Endothelial cell of umbilical vein (primary cell): ENCODE measurements around the gene FTCDNL1. TPM values are rescaled to one million over a fixed set of nuclear protein-coding genes. Genes with fewer than 3 reads are reported as not detected.

Source experiments
- BruUV-seq: library from RNA; stranded (reverse); fragments of 400-500 nt; replicated peaks from 2 replicates; lab custom pipeline; 2021; lab: Mats Ljungman, UMichigan
- CTCF ChIA-PET: fragments of 300-600, 350-600 bp; sonication (Branson Sonifier 250); formaldehyde crosslinking; loops from one replicate; lab custom pipeline; 2021; ENCODE audit warnings: antibody characterized with exemption, inconsistent platforms; lab: Charles Lee
- POLR2A ChIA-PET: fragments of 300-600, 350-600 bp; sonication (Branson Sonifier 250); formaldehyde crosslinking; loops from one replicate; lab custom pipeline; 2021; ENCODE audit warnings: antibody characterized with exemption, inconsistent platforms; lab: Charles Lee
- DNase-seq: peaks from one replicate; pipeline ENCODE4 v3.0.0-alpha.2; 2011; ENCODE audit warnings: low read depth, low spot score
- FAIRE-seq: peaks from 2 replicates; lab custom pipeline; 2011; peaks lifted over from hg19 to GRCh38; lab: Jason Lieb, UNC
- H2AFZ ChIP-seq: 2 replicates; pipeline ENCODE4 v1.6.0; 2012; ENCODE audit warnings: low read depth, low read length, control low read depth, inconsistent platforms
- H3K27ac ChIP-seq: 2 replicates; pipeline ENCODE4 v1.5.1; 2011; ENCODE audit warnings: low read depth, mild to moderate bottlenecking, control low read depth, low read length, moderate library complexity; ENCODE audit not compliant: insufficient read depth
- H3K27me3 ChIP-seq, 2 experiments: 2 replicates each; pipeline versions ENCODE4 v1.6.0 to v1.6.1; 2011; ENCODE audit warnings: low read length in 2 of 2, mixed read lengths in 1 of 2; ENCODE audit not compliant: control insufficient read depth in 2 of 2, insufficient read depth in 2 of 2
- H3K36me3 ChIP-seq, 2 experiments: 2 replicates in 1 of 2; 3 replicates in 1 of 2; pipeline ENCODE4 v1.5.1; 2011; ENCODE audit warnings: low read length in 2 of 2, mild to moderate bottlenecking in 1 of 2, moderate library complexity in 1 of 2; ENCODE audit not compliant: control insufficient read depth in 2 of 2, insufficient read depth in 2 of 2; ENCODE audit errors: extremely low read depth in 1 of 2
- H3K4me1 ChIP-seq: 3 replicates; pipeline ENCODE4 v1.5.1; 2011; ENCODE audit warnings: mild to moderate bottlenecking, low read length; ENCODE audit not compliant: control insufficient read depth, insufficient read depth; ENCODE audit errors: extremely low read depth
- H3K4me2 ChIP-seq: 2 replicates; pipeline ENCODE4 v1.6.1; 2011; ENCODE audit warnings: low read length, control low read depth, mixed read lengths; ENCODE audit not compliant: insufficient read depth
- H3K4me3 ChIP-seq, 3 experiments: fragments of 200-600 bp in 1 of 3; sonication (generic), shearing (Covaris generic) in 1 of 3; replicated peaks in 1 of 3; 2 replicates each; pipeline ENCODE4 v1.5.1; 2011 to 2016; ENCODE audit warnings: control low read depth in 3 of 3, low read length in 3 of 3, mild to moderate bottlenecking in 2 of 3, inconsistent platforms in 1 of 3, low read depth in 1 of 3, moderate library complexity in 1 of 3; ENCODE audit not compliant: insufficient read depth in 1 of 3
- H3K79me2 ChIP-seq: 2 replicates; pipeline ENCODE4 v1.6.0; 2012; ENCODE audit warnings: low read length, inconsistent platforms; ENCODE audit not compliant: control insufficient read depth, insufficient read depth
- H3K9ac ChIP-seq: replicated peaks from 2 replicates; pipeline ENCODE3; 2011; ENCODE audit warnings: low read length, control low read depth; ENCODE audit not compliant: insufficient read depth; ENCODE audit errors: extremely low read depth
- H3K9me1 ChIP-seq: replicated peaks from 3 replicates; pipeline ENCODE4 v1.6.0; 2011; ENCODE audit warnings: mild to moderate bottlenecking, low read length; ENCODE audit not compliant: control insufficient read depth, insufficient read depth; ENCODE audit errors: extremely low read depth
- H3K9me3 ChIP-seq: replicated peaks from 2 replicates; pipeline ENCODE4 v1.5.1; 2012; ENCODE audit warnings: low read length, inconsistent platforms; ENCODE audit not compliant: control insufficient read depth, insufficient read depth
- H4K20me1 ChIP-seq: replicated peaks from 2 replicates; pipeline ENCODE3; 2011; ENCODE audit warnings: mild to moderate bottlenecking, low read length; ENCODE audit not compliant: control insufficient read depth, insufficient read depth; ENCODE audit errors: extremely low read depth
- CTCF ChIP-seq, 2 donors: IDR thresholded peaks; 1 replicate in 1 of 2; 2 replicates in 1 of 2; pipeline ENCODE4 v1.5.1; 2011; ENCODE audit warnings: low read length in 2 of 2, mild to moderate bottlenecking in 2 of 2, moderate library complexity in 2 of 2, control low read depth in 1 of 2, inconsistent platforms in 1 of 2, low read depth in 1 of 2; ENCODE audit not compliant: insufficient read depth in 1 of 2; ENCODE audit errors: extremely low read depth in 1 of 2
- EZH2 ChIP-seq: IDR thresholded peaks from 2 replicates; pipeline ENCODE4 v1.6.1; 2012; ENCODE audit warnings: borderline replicate concordance, low read depth, mild to moderate bottlenecking, moderate library complexity, low read length, inconsistent platforms; ENCODE audit not compliant: severe bottlenecking
- FOS ChIP-seq: IDR thresholded peaks from 2 replicates; pipeline ENCODE4 v1.6.1; 2011; ENCODE audit warnings: mild to moderate bottlenecking, low read length, moderate library complexity, borderline replicate concordance; ENCODE audit not compliant: insufficient read depth
- GATA2 ChIP-seq: IDR thresholded peaks from 2 replicates; pipeline ENCODE4 v1.7.0; 2011; ENCODE audit warnings: low read depth, mild to moderate bottlenecking, moderate library complexity, mixed read lengths, low read length; ENCODE audit not compliant: insufficient read length, insufficient read depth
- JUN ChIP-seq: IDR thresholded peaks from 2 replicates; pipeline ENCODE4 v1.6.1; 2011; ENCODE audit warnings: borderline replicate concordance, low read depth; ENCODE audit not compliant: insufficient read length, insufficient read depth
- MAX ChIP-seq: IDR thresholded peaks from 2 replicates; pipeline ENCODE4 v1.6.1; 2011; ENCODE audit not compliant: insufficient read depth, insufficient read length
- MYC ChIP-seq: IDR thresholded peaks from one replicate; pipeline ENCODE4 v1.6.1; 2011; ENCODE audit warnings: mild to moderate bottlenecking, low read depth, low read length
- POLR2A ChIP-seq: IDR thresholded peaks from 2 replicates; pipeline ENCODE4 v1.6.1; 2012; ENCODE audit warnings: low read depth, mild to moderate bottlenecking, control low read depth, low read length
- POLR2AphosphoS5 ChIP-seq: IDR thresholded peaks from 2 replicates; pipeline ENCODE4 v1.6.1; 2012; ENCODE audit warnings: low read depth, mild to moderate bottlenecking, control low read depth, low read length, moderate library complexity; ENCODE audit not compliant: insufficient read depth
- dilution Hi-C: fragments of 300-500 bp; cut with MboI; formaldehyde crosslinking; loops from one replicate; pipeline ENCODE4 v1.15.0; 2019; ENCODE audit warnings: low sequenced_read_pairs; ENCODE audit not compliant: extremely low pct_ligation_motif_present
- intact Hi-C: fragments of 100-400 bp; cut with micrococcal nuclease; formaldehyde crosslinking; loops from one replicate; pipeline ENCODE4 v1.10.0; 2022
- polyA plus RNA-seq, 4 experiments: library from polyadenylated mRNA; depleted of rRNA in 3 of 4; stranded (reverse) in 3 of 4; unstranded in 1 of 4; fragments of >200 nt; gene quantifications; 2 replicates each; pipeline versions ENCODE4 v1.2.1 to v1.2.3, GENCODE V29; 2011 to 2012; ENCODE audit warnings: missing spikeins in 1 of 4
- total RNA-seq: library from RNA; stranded (reverse); gene quantifications from 2 replicates; pipeline ENCODE4 v1.2.3, GENCODE V29; 2021

Gene FTCDNL1
- total and polyA plus RNA-seq, 2 donors (not counting 3 experiments of a cell fraction or from before 2014, with no cell fraction given), result 0.19 to 0.27 TPM

- Histone ChIP-seq H3K27ac (no peak overlapping the region), H3K9me1 (no peaks in the 10 kb centered on the region), H3K27me3 (no peaks in the 10 kb centered on the region), H4K20me1 (no peaks in the 10 kb centered on the region), H3K4me1 (no peaks in the 10 kb centered on the region), H2AFZ (no peak overlapping the region), H3K9me3 (no peaks in the 10 kb centered on the region), H3K36me3 (no peaks in the 10 kb centered on the region), H3K9ac (no peak overlapping the region), H3K4me2 (no peak overlapping the region), H3K4me3 (no peak overlapping the region), H3K79me2 (no peaks in the 10 kb centered on the region)
- FAIRE-seq (no peak), DNase-seq (no peak)
- intact Hi-C loops, result no loop called here
- POLR2A ChIA-PET, result no interaction called here
- dilution Hi-C loops, result no loop called here
- BruUV-seq, result no TSS peak
- TF ChIP-seq EZH2 (no peak), POLR2A (no peak), JUN (no peak), POLR2AphosphoS5 (no peak), MAX (no peak)
- CTCF ChIA-PET, result interaction anchor here (1.3 kb wide), 1 partner anchor 13 kb away, joined by 4 read pairs; no protein-coding TSS in a partner anchor
Measured at GRCh38 chr2:199716807-199717586, 134.0 kb downstream of the FTCDNL1 start.

- ChIA-PET CTCF (interaction anchor here (1.1 kb wide), 1 partner anchor 36 kb away, joined by 3 read pairs; no protein-coding TSS in a partner anchor), POLR2A (no interaction called here)
- Histone ChIP-seq H3K4me1 (no peaks in the 10 kb centered on the region), H3K27me3 (no peaks in the 10 kb centered on the region), H3K36me3 (no peaks in the 10 kb centered on the region), H2AFZ (no peak overlapping the region), H3K4me2 (no peak overlapping the region), H3K9me1 (no peaks in the 10 kb centered on the region), H3K4me3 (no peak overlapping the region), H3K9ac (no peak overlapping the region), H3K27ac (no peak overlapping the region), H3K79me2 (no peaks in the 10 kb centered on the region), H4K20me1 (no peaks in the 10 kb centered on the region), H3K9me3 (no peaks in the 10 kb centered on the region)
- BruUV-seq, result no TSS peak
- dilution Hi-C loops (no loop called here), intact Hi-C loops (no loop called here)
- DNase-seq, result no peak
- FAIRE-seq, result no peak
- TF ChIP-seq JUN (no peak), FOS (no peak), MAX (no peak), POLR2AphosphoS5 (no peak), POLR2A (no peak), MYC (no peak), GATA2 (no peak), EZH2 (no peak), CTCF (IDR thresholded peaks at IDR 0.05; ENCODE audit: extremely low read depth in 1 of 2, insufficient read depth in 1 of 2, low read depth in 1 of 2, low read length in 2 of 2) (no peak)
Measured at GRCh38 chr2:199713746-199714145, 137.2 kb downstream of the FTCDNL1 start.
